Parathyroid adenoma (tissue), 2 donors: ENCODE data around the gene TMEM273.

Experiments
- H2AFZ ChIP-seq: fragments of 300-600 bp; sonication (generic); one replicate; pipeline ENCODE4 v1.7.0; 2017; ENCODE audit warnings: antibody characterized with exemption, mild to moderate bottlenecking
- H3K27ac ChIP-seq: fragments of 300-600 bp; sonication (generic); one replicate; pipeline ENCODE4 v1.7.0; 2017
- H3K27me3 ChIP-seq: fragments of 300-600 bp; sonication (generic); one replicate; pipeline ENCODE4 v1.7.0; 2017; ENCODE audit warnings: low read length; ENCODE audit not compliant: control insufficient read depth, insufficient read depth
- H3K36me3 ChIP-seq: fragments of 300-600 bp; sonication (generic); one replicate; pipeline ENCODE4 v1.7.0; 2017; ENCODE audit warnings: low read length; ENCODE audit not compliant: control insufficient read depth, insufficient read depth
- H3K4me1 ChIP-seq: fragments of 300-600 bp; sonication (generic); one replicate; pipeline ENCODE4 v1.7.0; 2017; ENCODE audit warnings: control low read depth
- H3K4me2 ChIP-seq: fragments of 300-600 bp; sonication (generic); one replicate; pipeline ENCODE4 v1.7.0; 2017; ENCODE audit warnings: low read length
- H3K4me3 ChIP-seq: fragments of 300-600 bp; sonication (generic); one replicate; pipeline ENCODE4 v1.7.0; 2017; ENCODE audit warnings: low read depth, low read length
- H3K79me2 ChIP-seq: fragments of 300-600 bp; sonication (generic); one replicate; pipeline ENCODE4 v1.7.0; 2017; ENCODE audit warnings: control low read depth
- H3K9ac ChIP-seq: fragments of 300-600 bp; sonication (generic); one replicate; pipeline ENCODE4 v1.7.0; 2017; ENCODE audit warnings: mild to moderate bottlenecking
- H3K9me3 ChIP-seq: fragments of 300-600 bp; sonication (generic); one replicate; pipeline ENCODE4 v1.7.0; 2017; ENCODE audit warnings: low read length; ENCODE audit not compliant: control insufficient read depth
- TF ChIP-seq, protein P1 (sequence below): fragments of 300-600 bp; sonication (generic); IDR thresholded peaks from one replicate; pipeline ENCODE4 v1.7.0; 2017; ENCODE audit warnings: antibody characterized with exemption, mild to moderate bottlenecking
- donor health status: primary hyperparathyroidism.

Gene TMEM273

DNA sequence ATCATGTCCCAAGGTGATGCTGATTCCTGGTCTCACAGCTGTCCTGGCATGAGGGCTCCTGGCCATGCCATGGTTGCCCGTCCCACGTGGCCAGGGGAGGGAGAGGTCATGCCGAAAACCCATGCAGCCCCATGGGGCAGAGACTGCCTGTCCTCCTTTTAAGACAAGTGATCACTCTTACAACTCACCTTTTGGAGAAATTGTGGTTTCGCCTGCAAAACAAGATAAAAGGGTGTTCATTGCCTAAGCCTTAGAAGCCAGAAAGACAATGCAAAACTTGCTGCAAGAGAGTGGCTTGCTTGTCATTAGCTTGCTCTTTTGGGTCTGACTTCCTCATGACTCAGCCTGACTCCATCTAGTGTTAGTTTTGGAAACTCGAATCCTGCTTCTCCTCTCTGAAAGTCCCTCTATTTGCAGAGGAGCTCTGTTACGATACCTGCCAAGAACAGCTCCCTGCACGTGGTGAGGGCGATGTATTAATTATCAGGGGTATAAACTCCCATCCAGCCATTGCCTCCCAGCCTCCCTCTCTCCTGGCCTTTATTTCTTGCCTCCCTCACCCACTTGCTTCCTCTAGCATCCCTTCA is 26.7 kb downstream of the TMEM273 start:
- Histone ChIP-seq H3K36me3 (no peaks in the 10 kb centered on the region), H3K9ac (no peak overlapping the region), H3K27me3 (no peaks in the 10 kb centered on the region), H3K9me3 (no peaks in the 10 kb centered on the region), H3K4me3 (no peak overlapping the region), H2AFZ (no peak overlapping the region), H3K79me2 (no peaks in the 10 kb centered on the region), H3K27ac (no peak overlapping the region), H3K4me1 (peaks cover 25% of the 10 kb centered on the region), H3K4me2 (no peak overlapping the region)
- TF ChIP-seq, protein P1, sequence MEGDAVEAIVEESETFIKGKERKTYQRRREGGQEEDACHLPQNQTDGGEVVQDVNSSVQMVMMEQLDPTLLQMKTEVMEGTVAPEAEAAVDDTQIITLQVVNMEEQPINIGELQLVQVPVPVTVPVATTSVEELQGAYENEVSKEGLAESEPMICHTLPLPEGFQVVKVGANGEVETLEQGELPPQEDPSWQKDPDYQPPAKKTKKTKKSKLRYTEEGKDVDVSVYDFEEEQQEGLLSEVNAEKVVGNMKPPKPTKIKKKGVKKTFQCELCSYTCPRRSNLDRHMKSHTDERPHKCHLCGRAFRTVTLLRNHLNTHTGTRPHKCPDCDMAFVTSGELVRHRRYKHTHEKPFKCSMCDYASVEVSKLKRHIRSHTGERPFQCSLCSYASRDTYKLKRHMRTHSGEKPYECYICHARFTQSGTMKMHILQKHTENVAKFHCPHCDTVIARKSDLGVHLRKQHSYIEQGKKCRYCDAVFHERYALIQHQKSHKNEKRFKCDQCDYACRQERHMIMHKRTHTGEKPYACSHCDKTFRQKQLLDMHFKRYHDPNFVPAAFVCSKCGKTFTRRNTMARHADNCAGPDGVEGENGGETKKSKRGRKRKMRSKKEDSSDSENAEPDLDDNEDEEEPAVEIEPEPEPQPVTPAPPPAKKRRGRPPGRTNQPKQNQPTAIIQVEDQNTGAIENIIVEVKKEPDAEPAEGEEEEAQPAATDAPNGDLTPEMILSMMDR, result peak; percentile 42

DNA sequence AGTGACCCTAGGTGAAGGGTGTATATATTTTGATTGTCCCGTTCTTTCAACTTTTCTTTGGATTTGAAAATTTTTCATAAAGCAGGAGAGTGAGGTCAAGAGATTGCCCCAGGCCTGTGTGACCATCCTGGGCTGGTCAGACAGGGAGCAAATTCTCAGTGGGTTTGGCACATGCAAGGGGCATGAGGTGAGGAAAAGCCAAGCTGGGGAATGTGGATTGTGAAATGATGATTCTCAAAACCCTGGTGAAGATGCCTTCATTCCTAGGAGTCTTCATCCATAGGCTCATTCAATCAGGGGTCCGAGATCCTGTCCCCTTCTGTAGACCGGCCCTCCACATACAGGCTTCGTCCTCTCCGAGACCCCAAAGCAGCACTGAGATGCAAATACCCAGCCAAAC is 27.4 kb downstream of the TMEM273 start:
- TF ChIP-seq, protein P1, result no peak
- no peak overlapping the region for H3K4me3 ChIP-seq
- H3K79me2 ChIP-seq, result no peaks in the 10 kb centered on the region
- no peaks in the 10 kb centered on the region for H3K9me3 ChIP-seq
- no peak overlapping the region for H3K27ac ChIP-seq
- H3K27me3 ChIP-seq, result no peaks in the 10 kb centered on the region
- no peak overlapping the region for H3K4me2 ChIP-seq
- peaks cover 18% of the 10 kb centered on the region for H3K4me1 ChIP-seq
- no peak overlapping the region for H2AFZ ChIP-seq
- H3K9ac ChIP-seq, result no peak overlapping the region
- H3K36me3 ChIP-seq, result no peaks in the 10 kb centered on the region

DNA sequence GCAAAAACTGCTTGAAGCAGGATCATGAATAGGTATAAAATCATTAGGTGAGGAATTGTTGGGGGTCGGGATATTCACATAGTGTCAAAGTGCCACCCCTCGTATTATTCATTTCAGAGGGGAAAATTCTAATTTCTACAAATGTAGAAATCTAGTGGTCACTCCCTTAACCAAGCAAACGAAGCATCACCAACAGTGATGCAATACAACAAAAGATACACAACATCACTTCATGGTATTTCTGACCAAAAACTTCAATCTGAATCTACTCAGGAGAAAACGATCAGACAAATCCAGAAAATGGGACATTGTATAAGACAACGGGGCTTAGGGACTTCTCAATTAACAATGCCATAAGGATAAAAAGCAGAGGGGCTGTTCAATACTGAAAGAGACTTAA is 28.1 kb downstream of the TMEM273 start:
- no peak overlapping the region for H3K4me3 ChIP-seq
- H2AFZ ChIP-seq, result no peak overlapping the region
- TF ChIP-seq, protein P1, result no peak
- no peak overlapping the region for H3K9ac ChIP-seq
- H3K4me2 ChIP-seq, result no peak overlapping the region
- H3K36me3 ChIP-seq, result no peaks in the 10 kb centered on the region
- H3K27me3 ChIP-seq, result no peaks in the 10 kb centered on the region
- no peaks in the 10 kb centered on the region for H3K9me3 ChIP-seq
- no peaks in the 10 kb centered on the region for H3K79me2 ChIP-seq
- no peak overlapping the region for H3K27ac ChIP-seq
- H3K4me1 ChIP-seq, result peaks cover 11% of the 10 kb centered on the region

DNA sequence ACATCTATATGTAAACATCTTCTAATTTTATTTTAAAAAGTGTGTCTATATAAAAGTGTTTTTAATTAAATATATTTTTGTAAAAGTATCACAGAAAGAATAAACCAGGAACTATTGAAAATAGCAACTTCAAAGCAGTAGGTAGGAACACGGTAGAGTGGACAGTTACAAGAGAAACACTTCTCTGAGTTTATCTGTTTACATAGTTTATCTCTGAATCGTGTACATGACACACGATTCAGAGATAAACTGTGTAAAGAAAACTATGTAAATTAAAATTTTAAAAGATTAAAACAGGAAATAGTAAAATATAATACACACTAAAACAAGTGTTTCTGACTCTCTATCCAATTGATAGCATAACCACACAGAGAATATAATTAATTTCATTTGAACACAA is 29.3 kb downstream of the TMEM273 start:
- Histone ChIP-seq H3K27me3 (no peaks in the 10 kb centered on the region), H3K4me3 (no peak overlapping the region), H3K9me3 (no peaks in the 10 kb centered on the region), H3K9ac (no peak overlapping the region), H3K4me1 (no peaks in the 10 kb centered on the region), H3K79me2 (no peaks in the 10 kb centered on the region), H3K4me2 (no peak overlapping the region), H2AFZ (no peak overlapping the region), H3K36me3 (no peaks in the 10 kb centered on the region), H3K27ac (no peak overlapping the region)
- TF ChIP-seq, protein P1, result no peak

DNA sequence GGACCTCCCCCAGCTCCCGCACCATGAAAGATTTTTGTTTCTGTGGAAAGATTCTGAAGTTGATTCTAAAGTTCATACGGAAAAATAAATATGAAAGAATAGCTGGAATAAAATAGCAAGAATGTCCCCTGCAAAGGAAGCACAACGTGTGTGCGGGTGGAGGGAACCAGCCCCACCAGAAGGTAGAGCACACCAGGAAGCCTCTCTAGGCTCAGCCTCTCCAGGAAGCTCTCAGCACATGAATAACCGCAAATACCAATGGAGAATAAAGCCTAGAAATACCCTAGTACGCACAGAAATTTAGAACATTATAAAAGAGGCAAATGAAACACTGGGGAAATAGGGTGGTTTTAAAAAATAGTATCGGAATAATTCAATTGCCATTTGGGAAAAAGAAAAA is 29.8 kb downstream of the TMEM273 start:
- TF ChIP-seq, protein P1, result no peak
- H3K79me2 ChIP-seq, result no peaks in the 10 kb centered on the region
- H2AFZ ChIP-seq, result no peak overlapping the region
- H3K27me3 ChIP-seq, result no peaks in the 10 kb centered on the region
- no peak overlapping the region for H3K4me3 ChIP-seq
- no peaks in the 10 kb centered on the region for H3K9me3 ChIP-seq
- H3K4me2 ChIP-seq, result no peak overlapping the region
- no peaks in the 10 kb centered on the region for H3K36me3 ChIP-seq
- no peak overlapping the region for H3K9ac ChIP-seq
- no peak overlapping the region for H3K27ac ChIP-seq
- no peaks in the 10 kb centered on the region for H3K4me1 ChIP-seq
